Measurements from ENCODE around the gene WDR17.

The WDR17 gene

GRCh38 chr4:176052744-176053143 lies 12.9 kb upstream of the WDR17 start:
- TF ChIP-seq CTCF (conservative IDR thresholded peaks at IDR 0.05; ENCODE audit: low read depth, low read length): no peak
- no peak for DNase-seq (ENCODE audit: low read depth)
- H3K4me3 ChIP-seq (ENCODE audit: low read length): no peak overlapping the region

GRCh38 chr4:176053785-176054184 lies 11.9 kb upstream of the WDR17 start:
- H3K4me3 ChIP-seq (ENCODE audit: low read length): no peak overlapping the region
- DNase-seq (ENCODE audit: low read depth): no peak
- TF ChIP-seq CTCF (conservative IDR thresholded peaks at IDR 0.05; ENCODE audit: low read depth, low read length): no peak

GRCh38 chr4:176054942-176055341 lies 10.7 kb upstream of the WDR17 start:
- no peak for DNase-seq (ENCODE audit: low read depth)
- peak; percentile 34 for TF ChIP-seq CTCF (conservative IDR thresholded peaks at IDR 0.05; ENCODE audit: low read depth, low read length)
- no peak overlapping the region for H3K4me3 ChIP-seq (ENCODE audit: low read length)

GRCh38 chr4:176063718-176064117 lies 1.9 kb upstream of the WDR17 start:
- DNase-seq (ENCODE audit: low read depth): no peak
- H3K4me3 ChIP-seq (ENCODE audit: low read length): no peak overlapping the region
- TF ChIP-seq CTCF (conservative IDR thresholded peaks at IDR 0.05; ENCODE audit: low read depth, low read length): no peak

GRCh38 chr4:176064539-176064938 lies 1.1 kb upstream of the WDR17 start:
- no peak overlapping the region for H3K4me3 ChIP-seq (ENCODE audit: low read length)
- TF ChIP-seq CTCF (conservative IDR thresholded peaks at IDR 0.05; ENCODE audit: low read depth, low read length): no peak
- no peak for DNase-seq (ENCODE audit: low read depth)

GRCh38 chr4:176066757-176067156 lies 1.1 kb downstream of the WDR17 start:
- no peak for DNase-seq (ENCODE audit: low read depth)
- no peak overlapping the region for H3K4me3 ChIP-seq (ENCODE audit: low read length)
- TF ChIP-seq CTCF (conservative IDR thresholded peaks at IDR 0.05; ENCODE audit: low read depth, low read length): no peak

- TF ChIP-seq CTCF (conservative IDR thresholded peaks at IDR 0.05; ENCODE audit: low read depth, low read length): no peak
- DNase-seq (ENCODE audit: low read depth): no peak
- no peak overlapping the region for H3K4me3 ChIP-seq (ENCODE audit: low read length)
These were observed 11.9 kb downstream of the WDR17 start for GRCh38 chr4:176077561-176077960.
